Esophagus squamous epithelium (tissue), 4 donors: Measurements from ENCODE around the gene CACHD1.

Experiments used
- POLR2A ChIP-seq, 4 donors: fragments of 450-650 bp; IDR thresholded peaks; one replicate each; pipeline ENCODE4 v1.6.1; 2017; ENCODE audit warnings: antibody characterized with exemption in 4 of 4, mild to moderate bottlenecking in 4 of 4, moderate library complexity in 3 of 4
- TF ChIP-seq, protein P1 (sequence below), 6 experiments: fragments of 450-650 bp in 4 of 6; fragments of 200-600 bp in 2 of 6; sonication (generic) in 2 of 6; IDR thresholded peaks; one replicate each; pipeline ENCODE4 v1.5.1; 2016 to 2019; ENCODE audit warnings: antibody characterized with exemption in 6 of 6, mild to moderate bottlenecking in 4 of 6, moderate library complexity in 4 of 6

DNA sequence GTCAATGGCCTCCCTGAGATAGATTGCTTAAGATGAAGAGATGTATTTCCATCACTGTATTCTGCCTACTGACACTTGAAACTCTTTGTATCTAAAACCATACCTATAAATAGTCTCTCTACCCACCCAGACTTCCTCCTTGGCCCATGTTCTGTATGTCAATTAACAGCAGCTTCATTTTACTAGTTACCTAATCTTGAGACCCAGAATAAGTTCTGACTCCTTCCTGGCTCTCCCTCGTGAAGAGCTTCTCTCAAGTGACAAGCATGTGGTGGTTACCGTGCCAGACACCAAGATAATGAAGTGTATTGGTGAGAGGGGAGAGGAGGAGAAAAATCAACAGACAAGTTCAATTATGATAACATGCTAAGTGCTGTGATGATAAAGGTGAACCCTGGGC, 146.1 kb downstream of the CACHD1 start:
- TF ChIP-seq, protein P1, sequence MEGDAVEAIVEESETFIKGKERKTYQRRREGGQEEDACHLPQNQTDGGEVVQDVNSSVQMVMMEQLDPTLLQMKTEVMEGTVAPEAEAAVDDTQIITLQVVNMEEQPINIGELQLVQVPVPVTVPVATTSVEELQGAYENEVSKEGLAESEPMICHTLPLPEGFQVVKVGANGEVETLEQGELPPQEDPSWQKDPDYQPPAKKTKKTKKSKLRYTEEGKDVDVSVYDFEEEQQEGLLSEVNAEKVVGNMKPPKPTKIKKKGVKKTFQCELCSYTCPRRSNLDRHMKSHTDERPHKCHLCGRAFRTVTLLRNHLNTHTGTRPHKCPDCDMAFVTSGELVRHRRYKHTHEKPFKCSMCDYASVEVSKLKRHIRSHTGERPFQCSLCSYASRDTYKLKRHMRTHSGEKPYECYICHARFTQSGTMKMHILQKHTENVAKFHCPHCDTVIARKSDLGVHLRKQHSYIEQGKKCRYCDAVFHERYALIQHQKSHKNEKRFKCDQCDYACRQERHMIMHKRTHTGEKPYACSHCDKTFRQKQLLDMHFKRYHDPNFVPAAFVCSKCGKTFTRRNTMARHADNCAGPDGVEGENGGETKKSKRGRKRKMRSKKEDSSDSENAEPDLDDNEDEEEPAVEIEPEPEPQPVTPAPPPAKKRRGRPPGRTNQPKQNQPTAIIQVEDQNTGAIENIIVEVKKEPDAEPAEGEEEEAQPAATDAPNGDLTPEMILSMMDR (IDR thresholded peaks at IDR 0.05) = no peak
- no peak for TF ChIP-seq POLR2A (IDR thresholded peaks at IDR 0.05)
